EH (cell line): ENCODE results near the gene SALL1.

Experiments
- DNase-seq: peaks from one replicate; pipeline ENCODE4 v3.0.0-alpha.2; 2015; ENCODE audit warnings: low read depth

Gene SALL1

DNA sequence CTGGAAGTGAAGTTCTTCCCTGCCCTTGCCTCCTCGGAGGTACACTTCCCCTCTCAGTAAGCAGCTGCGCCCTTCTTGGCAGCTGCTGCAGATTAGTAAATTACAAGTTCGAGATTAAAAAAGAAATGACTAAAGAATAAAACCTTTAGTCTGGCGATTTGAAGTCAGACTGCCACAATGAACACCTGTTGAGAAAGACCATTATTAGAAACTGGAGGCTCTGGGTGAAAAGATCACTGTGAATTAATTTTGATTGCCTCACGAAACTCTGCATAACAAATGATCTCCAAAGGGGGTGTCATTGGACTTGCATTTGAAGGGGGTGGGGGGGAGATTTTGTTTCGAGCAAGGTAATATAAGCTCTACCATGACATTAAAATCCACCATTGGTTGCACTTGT lies 39.3 kb downstream of the SALL1 start:
- DNase-seq = no peak

- no peak for DNase-seq
Observed at GRCh38 chr16:51110700-51111157, 40.3 kb downstream of the SALL1 start.

- DNase-seq = no peak
Observed at GRCh38 chr16:51109173-51109572, 41.9 kb downstream of the SALL1 start.

DNA sequence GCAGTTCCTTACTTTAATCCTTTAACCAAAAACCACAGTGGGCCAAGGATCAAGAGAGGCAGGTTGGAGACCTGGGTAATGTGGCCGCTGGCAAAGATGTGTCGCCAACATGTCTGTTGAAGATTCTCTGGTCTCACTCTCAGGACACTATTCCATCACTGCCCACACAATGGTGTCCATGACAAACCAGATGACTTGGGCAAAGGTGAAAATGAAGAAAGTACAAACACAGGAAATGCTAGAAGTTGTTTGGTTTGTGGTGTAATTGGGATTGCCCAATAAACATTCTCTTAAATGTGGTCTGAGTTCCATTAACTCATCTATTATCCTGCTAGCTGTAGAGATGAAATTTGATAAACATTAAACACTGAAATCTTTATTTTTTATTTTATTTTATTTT lies 43.3 kb downstream of the SALL1 start:
- no peak for DNase-seq

- no peak for DNase-seq
Observed at GRCh38 chr16:51106535-51106934, 44.5 kb downstream of the SALL1 start.

- no peak for DNase-seq
Observed at GRCh38 chr16:51103590-51103989, 47.5 kb downstream of the SALL1 start.

DNA sequence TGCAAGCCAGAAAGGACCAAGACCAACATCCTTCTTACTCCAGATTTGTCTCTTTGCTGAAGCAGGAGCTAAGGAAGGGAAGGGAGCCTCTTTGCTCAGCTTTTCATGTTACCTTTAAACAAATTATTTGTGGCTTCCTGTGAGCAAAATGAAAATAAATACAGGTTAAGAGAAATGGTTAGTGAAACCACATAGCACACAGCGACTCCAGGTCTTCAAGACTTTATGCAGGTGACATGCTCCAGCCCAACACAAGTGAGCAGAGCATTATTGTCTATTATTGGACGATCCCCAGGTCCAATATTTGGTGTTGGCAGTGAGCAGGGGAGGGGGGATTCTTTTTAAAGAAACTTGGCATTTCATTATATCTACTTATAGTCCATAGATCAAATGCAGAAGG lies 53.3 kb downstream of the SALL1 start:
- no peak for DNase-seq

DNA sequence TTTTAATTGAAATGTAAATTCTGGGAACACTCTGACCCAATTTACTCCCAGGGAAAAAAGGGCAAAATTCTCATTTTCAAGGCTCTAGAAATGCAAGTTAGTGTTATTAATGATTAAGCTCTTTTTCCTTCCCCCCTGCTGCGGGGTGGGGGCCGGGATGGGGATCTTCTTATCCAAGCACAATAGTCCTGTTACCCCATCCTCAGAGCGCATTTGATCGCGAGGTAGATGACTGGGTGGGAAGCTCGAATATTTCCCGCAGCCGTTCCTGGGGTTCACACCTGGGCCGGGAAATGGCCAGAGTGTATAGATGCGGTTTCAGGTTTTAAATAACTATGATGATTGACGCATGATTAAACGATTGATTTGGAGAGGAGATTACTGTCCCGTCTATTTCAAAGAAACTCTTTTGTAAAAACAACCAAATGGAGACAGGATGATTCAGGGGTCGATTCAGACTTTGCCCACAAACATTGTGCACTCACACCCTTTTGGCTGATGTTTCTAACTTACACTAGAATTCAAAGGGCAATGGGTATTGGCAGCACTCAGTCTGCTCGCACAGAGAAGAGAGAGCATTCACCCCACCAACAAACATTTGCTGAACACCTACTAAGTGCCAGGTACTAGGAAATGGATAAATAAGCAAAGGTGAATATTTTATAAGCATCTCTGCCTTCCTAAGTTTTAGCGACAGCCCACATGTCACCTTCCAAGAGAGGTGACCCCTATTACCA lies 55.0 kb downstream of the SALL1 start:
- no peak for DNase-seq

GRCh38 chr16:51095084-51095881 lies 55.8 kb downstream of the SALL1 start:
- DNase-seq = no peak

DNA sequence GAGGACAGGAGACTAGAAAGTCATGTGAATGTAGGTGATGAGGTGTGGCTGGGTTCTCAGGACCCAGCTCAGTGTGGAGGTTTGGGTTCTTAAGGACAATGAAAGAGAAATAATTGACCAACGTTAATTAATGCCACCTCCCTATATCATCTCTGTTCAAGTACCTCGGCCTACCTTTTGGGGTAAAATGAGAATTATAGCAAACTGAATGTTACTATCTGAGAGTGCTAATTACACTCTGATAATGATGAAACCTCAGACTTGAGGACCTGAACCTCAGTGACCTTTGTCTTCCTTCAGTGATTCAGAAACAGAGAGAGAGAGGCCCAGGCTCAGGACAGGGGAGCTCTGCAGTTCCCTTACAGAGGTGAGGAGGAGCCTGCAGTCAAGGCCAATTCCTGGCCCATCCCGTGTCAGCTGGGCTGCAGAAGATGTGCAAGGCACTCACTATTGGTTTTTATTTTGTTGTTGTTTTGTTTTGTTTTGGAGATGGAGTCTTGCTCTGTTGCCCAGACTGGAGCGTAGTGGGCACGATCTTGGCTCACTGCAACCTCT lies 57.3 kb downstream of the SALL1 start:
- DNase-seq = no peak
